HG03280 (cell line): Measurements from ENCODE around the gene HMG20B.
"Not testable (repeated sequence)": the region's sequence is repeated elsewhere in the genome, so short reads cannot be mapped to it uniquely, and the experiment has no call there.

Source experiments
- ATAC-seq: cut with Tn5 transposase; IDR thresholded peaks from one replicate; pipeline ENCODE4 v1.9.1; 2021; ENCODE audit warnings: mild to moderate bottlenecking, moderate library complexity; ENCODE audit not compliant: unreplicated experiment

The HMG20B gene

GRCh38 chr19:3580156-3580934, 7.6 kb downstream of the HMG20B start:
- no peak for ATAC-seq

DNA sequence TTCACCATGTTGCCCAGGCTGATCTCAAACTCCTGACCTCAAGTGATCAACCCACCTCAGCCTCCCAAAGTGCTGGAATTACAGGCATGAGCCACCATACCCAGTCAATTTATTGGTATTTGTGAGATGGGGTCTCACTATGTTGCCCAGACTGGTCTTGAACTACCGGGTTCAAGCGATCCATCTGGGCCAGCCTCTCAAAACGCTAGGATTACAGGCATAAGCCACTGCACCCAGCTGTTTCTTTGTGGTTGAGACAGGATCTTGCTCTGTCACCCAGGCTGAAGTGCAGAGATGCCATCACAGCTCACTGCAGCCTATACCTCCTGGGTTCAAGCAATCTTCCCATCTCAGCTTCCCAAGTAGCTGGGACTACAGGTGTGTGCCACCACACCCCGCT, 9.0 kb downstream of the HMG20B start:
- not testable (repeated sequence) for ATAC-seq

DNA sequence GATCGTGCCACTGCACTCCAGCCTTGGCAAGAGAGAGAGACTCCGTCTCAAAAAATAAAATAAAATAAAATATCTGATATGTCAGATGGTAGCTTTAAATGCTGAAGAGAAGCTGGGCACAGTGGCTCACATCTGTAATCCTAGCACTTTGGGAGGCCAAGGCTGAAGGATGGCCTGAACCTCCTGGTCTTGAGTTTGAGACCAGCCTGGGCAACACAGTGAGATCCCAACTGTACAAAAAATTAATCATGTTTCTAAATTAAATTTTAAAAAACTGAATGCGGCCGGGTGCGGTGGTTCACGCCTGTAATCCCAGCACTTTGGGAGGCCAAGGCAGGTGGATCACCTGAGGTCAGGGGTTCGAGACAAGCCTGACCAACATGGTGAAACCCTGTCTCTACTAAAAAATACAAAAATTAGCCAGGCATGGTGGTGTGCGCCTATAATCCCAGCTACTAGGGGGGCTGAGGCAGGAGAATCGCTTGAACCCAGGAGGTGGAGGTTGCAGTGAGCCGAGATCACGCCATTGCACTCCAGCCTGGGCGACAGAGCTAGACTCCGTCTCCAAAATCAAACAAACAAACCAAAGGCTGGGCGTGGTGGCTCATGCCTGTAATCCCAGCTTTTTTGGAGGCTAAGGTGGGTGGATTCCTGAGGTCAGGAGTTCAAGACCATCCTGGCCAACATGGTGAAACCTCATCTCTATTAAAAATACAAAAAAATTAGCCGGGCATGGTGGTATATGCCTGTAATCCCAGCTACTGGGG, 11.5 kb downstream of the HMG20B start:
- ATAC-seq, result not testable (repeated sequence)

DNA sequence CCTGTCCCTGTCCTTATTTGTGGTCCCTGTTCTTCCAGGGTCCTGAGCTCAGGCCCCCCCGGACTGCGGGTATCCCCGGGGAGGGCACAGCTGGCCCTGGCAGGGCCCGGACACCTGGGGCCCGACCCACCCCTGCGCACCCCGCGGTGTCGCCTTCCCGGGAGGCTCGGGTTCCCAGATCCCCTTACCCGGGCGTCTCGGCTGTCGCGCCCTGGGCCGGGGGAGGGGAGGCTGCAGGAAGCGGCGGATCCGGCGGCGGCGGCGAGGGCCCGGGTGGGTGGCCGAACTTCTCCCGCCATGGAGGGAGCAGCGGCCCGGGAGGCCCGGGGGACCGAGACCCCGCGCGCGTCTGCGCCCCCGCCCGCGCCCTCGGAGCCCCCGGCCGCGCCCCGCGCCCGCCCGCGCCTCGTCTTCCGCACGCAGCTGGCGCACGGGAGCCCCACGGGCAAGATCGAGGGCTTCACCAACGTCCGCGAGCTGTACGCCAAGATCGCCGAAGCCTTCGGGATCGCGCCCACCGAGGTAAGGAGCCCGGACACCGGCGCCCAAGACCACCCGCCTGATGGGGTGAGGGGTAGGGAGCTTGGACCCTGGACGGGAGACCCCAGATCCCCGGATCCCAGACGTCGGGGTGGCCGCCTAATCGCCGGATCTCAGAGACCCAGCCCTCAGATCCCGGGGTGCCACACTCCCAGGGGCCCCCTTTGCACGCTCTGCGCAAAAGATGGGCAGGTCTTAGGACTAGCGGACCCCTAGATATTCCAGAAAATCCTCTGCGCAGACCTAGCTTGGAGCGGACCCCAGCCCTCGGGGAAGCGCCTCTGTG, 12.8 kb downstream of the HMG20B start, which contains the start of gene GIPC3:
Gene GIPC3 (plus strand): TSS at position 178 of the 826 bp plus-strand sequence. CDS start 120 bp downstream, at position 298.
- ATAC-seq, result no peak

DNA sequence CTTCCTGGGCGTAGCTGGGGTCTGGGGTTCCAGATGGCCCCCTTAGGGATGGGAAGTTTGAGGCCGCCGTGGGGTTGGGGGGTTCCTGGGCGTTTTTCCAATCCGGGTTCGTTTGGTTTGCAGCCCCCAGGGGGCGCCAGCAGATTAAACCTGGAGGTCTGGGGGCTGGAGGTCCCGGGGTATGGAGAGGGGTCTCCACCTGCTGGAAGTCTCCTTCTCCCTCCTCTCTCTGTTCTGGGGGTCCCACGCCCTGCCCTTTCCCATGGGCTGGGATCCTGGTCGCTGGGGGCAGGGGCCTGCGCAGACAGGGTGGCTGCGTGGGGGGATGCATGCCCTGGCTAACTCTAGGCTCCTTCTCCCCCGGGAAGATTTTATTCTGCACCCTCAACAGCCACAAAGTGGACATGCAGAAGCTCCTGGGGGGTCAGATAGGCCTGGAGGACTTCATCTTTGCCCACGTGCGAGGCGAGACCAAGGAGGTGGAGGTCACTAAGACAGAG, 13.4 kb downstream of the HMG20B start:
- ATAC-seq, result no peak

GRCh38 chr19:3586707-3587346, 14.1 kb downstream of the HMG20B start:
- no peak for ATAC-seq

- no peak for ATAC-seq
Measured at GRCh38 chr19:3589439-3589838, 16.7 kb downstream of the HMG20B start.

GRCh38 chr19:3589949-3590348, 17.2 kb downstream of the HMG20B start:
- ATAC-seq, result no peak

DNA sequence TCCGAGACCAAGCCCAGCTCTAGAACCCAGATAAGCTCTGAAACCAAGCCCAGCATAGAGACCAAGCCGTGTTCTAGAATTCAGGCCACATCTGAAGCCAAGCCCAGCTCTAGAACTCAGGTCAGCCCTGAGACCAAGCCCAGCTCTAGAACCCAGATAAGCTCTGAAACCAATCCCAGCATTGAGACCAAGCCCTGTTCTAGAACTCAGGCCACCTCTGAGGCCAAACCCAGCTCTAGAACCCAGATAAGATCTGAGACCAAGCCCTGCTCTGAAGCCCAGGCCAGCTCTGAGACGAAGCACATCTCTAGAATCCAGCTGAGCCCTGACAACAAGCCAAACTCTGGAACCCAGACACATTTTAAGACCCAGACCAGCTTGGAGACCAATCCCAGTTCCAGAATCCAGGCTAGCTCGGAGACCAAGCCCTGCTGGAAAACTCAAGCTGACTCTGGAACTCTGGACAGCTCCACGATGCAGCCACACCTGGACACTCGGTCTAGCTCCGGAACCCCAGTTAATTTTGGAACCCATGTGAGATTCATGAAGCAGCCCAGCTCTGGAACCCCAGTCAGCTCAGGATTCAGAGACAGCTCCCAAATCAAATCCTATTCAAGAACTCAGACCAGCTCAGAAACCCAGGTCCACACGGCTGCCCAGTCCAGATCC, 18.4 kb downstream of the HMG20B start:
- no peak for ATAC-seq

DNA sequence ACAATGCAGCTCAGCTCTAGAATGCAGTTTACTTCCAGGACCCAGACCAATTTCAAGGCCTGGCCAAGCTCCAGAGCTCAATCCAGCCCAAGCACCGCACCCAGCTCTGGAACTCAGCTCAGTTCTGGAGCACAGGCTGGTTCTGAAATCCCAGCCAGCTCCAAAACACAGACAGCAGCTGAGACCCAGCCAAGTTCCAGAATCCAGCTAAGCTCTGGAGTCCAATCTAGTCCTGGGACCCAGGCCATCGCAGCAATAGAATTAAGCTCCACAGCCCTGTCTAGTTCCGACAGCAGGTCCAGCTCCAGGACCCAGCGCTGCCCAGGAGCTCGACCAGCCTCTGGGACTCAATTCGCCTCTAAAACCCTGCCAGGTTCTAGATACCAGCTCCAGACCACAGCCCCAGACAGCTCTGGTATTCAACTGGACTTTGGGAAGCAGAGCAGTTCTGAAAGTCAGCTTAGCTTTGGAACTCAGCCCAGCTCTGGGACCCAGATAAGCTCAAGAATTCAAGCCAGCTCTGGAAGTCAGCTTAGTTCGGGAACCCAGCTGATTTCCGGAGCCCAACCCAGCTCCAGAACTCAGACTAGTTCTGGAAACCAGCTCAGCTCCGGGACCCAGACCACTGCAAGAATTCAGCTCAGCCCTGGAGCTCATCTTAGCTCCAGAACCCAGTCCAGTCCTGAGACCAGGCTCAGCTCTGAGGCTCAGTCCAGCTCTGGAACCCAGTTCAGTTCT, 19.3 kb downstream of the HMG20B start:
- ATAC-seq, result no peak

- no peak for ATAC-seq
Measured at GRCh38 chr19:3593156-3593555, 20.4 kb downstream of the HMG20B start.

GRCh38 chr19:3595521-3596061, 22.8 kb downstream of the HMG20B start:
- no peak for ATAC-seq

GRCh38 chr19:3599776-3600187, 27.0 kb downstream of the HMG20B start:
- ATAC-seq, result no peak

DNA sequence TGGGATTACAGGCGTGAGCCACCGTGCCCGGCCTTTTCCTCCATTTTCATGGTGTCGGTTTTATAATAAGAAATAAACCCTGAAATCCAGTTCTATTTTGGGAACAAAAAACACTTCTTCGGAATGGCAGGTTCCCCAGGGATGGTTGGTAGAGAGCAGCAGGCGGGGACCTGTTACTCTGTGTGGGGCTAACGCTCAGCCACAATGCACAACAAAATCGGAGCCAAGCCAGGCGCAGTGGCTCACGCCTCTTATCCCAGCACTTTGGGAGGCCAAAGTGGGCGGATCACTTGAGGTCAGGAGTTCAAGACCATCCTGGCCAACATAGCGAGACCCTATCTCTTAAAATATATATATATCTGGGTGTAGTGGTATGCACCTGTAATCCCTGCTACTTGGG, 28.3 kb downstream of the HMG20B start:
- ATAC-seq, result no peak

GRCh38 chr19:3603121-3603811, 30.5 kb downstream of the HMG20B start:
- no peak for ATAC-seq

GRCh38 chr19:3604227-3604986, 31.7 kb downstream of the HMG20B start:
- no peak for ATAC-seq

- ATAC-seq, result no peak
Measured at GRCh38 chr19:3604987-3605343, 32.2 kb downstream of the HMG20B start.

DNA sequence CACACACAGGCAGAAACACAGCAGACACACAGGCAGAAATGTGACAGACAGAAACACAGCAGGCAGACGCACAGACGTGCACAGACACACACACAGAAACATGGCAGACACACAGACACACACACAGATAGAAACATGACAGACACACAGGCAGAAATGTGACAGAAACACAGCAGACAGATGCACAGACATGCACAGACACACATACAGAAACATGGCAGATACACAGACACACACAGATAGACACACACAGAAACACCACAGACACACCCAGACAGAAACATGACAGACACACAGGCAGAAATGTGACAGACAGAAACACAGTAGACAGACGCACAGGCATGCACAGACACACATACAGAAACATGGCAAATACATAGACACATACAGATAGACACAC, 32.6 kb downstream of the HMG20B start:
- no peak for ATAC-seq
